IPS-NIHi11 (cell line): ENCODE results near the gene ASCC2.
"Not testable (repeated sequence)": the region's sequence is repeated elsewhere in the genome, so short reads cannot be mapped to it uniquely, and the experiment has no call there.

Experiments
- DNase-seq: peaks from one replicate; pipeline ENCODE4 v3.0.0; 2012; ENCODE audit warnings: mixed read lengths, low spot score

Gene ASCC2

GRCh38 chr22:29754658-29755395 is 83.2 kb downstream of the ASCC2 start:
- not testable (repeated sequence) for DNase-seq

GRCh38 chr22:29753808-29754657 is 84.0 kb downstream of the ASCC2 start:
- no peak for DNase-seq

GRCh38 chr22:29751669-29752068 is 86.4 kb downstream of the ASCC2 start:
- no peak for DNase-seq

- DNase-seq = no peak
These were observed 87.2 kb downstream of the ASCC2 start for GRCh38 chr22:29750559-29751538.

- no peak for DNase-seq
These were observed 88.0 kb downstream of the ASCC2 start for GRCh38 chr22:29750029-29750428.

GRCh38 chr22:29748248-29748893 is 89.7 kb downstream of the ASCC2 start:
- DNase-seq = no peak

GRCh38 chr22:29747832-29748231 is 90.2 kb downstream of the ASCC2 start:
- DNase-seq = no peak

GRCh38 chr22:29744902-29745301 is 93.2 kb downstream of the ASCC2 start:
- no peak for DNase-seq

GRCh38 chr22:29742326-29742725 is 95.7 kb downstream of the ASCC2 start:
- no peak for DNase-seq

GRCh38 chr22:29741926-29742325 is 96.1 kb downstream of the ASCC2 start:
- no peak for DNase-seq

- DNase-seq = no peak
These were observed 97.9 kb downstream of the ASCC2 start for GRCh38 chr22:29740216-29740615.

GRCh38 chr22:29739346-29739875 is 98.7 kb downstream of the ASCC2 start:
- no peak for DNase-seq
